Measurements from ENCODE around the gene NUP93. TPM values are rescaled to one million over a fixed set of nuclear protein-coding genes. Genes with fewer than 3 reads are reported as not detected.

NUP93 gene
- total RNA-seq, 1 experiment from 2014 or later = 165 TPM

DNA sequence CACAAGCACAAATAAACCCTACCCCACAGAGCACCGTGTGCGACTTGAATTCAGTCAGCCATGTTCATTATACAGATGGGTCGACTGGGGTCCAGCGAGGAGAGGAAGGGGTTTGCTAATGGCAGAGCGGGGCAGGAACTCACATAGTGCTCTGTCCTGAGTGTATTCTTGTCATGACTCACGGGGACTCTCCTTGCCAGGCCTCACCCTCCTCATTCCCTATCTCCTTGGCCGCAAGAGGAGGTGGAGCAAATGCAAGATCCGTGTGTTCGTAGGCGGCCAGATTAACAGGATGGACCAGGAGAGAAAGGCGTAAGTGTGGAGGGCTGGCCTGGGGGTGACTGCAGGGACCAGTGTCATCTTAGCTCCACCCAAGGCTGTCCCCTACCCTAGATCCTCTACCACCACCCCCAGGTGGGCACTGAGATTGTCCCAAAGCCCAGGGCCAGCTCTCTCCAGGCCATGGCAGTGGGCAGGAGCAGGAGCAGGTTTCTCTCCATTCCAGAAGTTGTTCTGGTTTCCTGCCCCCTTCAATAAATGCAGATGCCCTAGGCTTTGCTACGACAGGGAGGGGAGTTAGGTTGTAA is 164.5 kb downstream of the NUP93 start:
- Histone ChIP-seq H3K23ac (ENCODE audit: insufficient read length, low read depth, low read length) (no peak overlapping the region), H2BK20ac (ENCODE audit: low read depth, low read length, poor library complexity, severe bottlenecking) (no peak overlapping the region), H3K4me1 (ENCODE audit: insufficient read depth, low read length) (no peaks in the 10 kb centered on the region), H3K79me1 (ENCODE audit: insufficient read depth, low read depth, low read length, poor library complexity, severe bottlenecking) (no peaks in the 10 kb centered on the region), H4K91ac (ENCODE audit: insufficient read length, low read depth, low read length) (no peak overlapping the region), H3K23me2 (ENCODE audit: insufficient read length, low read depth, low read length, poor library complexity, severe bottlenecking) (no peaks in the 10 kb centered on the region), H3K9ac (ENCODE audit: extremely low read depth, insufficient read length, low read length) (no peak overlapping the region), H3K14ac (ENCODE audit: insufficient read depth, low read length) (peak overlapping the region; percentile 22; the same call in 1 of the 2 replicates), H4K20me1 (ENCODE audit: control insufficient read depth, insufficient read depth, insufficient read length) (no peaks in the 10 kb centered on the region), H3K18ac (ENCODE audit: insufficient read length, low read depth, low read length) (no peak overlapping the region), H2AFZ (ENCODE audit: low read length) (no peak overlapping the region), H3K56ac (ENCODE audit: insufficient read length, low read depth, low read length) (no peak overlapping the region), H3K9me3 (ENCODE audit: control insufficient read depth, low read depth, low read length) (no peaks in the 10 kb centered on the region), H3K79me2 (ENCODE audit: insufficient read depth, low read length) (0 out of 2 replicates have a peak, but pooled peaks cover 1% of the 10 kb centered on the region), H3K27ac (ENCODE audit: insufficient read length, low read depth, low read length) (no peak overlapping the region), H2BK5ac (ENCODE audit: insufficient read length, low read length) (no peak overlapping the region), H2BK15ac (ENCODE audit: low read depth, low read length) (no peak overlapping the region), H2BK12ac (ENCODE audit: insufficient read length, low read depth, low read length) (no peak overlapping the region), H2AK5ac (ENCODE audit: insufficient read length, low read length) (no peak overlapping the region), H3T11ph (ENCODE audit: low read length) (no peak overlapping the region), H3K4me2 (ENCODE audit: insufficient read depth, insufficient read length, low read length) (no peak overlapping the region), H4K8ac (replicated peaks; ENCODE audit: insufficient read length, low read depth, low read length) (no peak overlapping the region), H3K27me3 (ENCODE audit: insufficient read depth, low read length) (no peaks in the 10 kb centered on the region), H3K4ac (ENCODE audit: low read depth, low read length) (no peak overlapping the region), H2BK120ac (ENCODE audit: low read depth, low read length, poor library complexity, severe bottlenecking) (no peak overlapping the region), H4K5ac (ENCODE audit: insufficient read length, low read depth, low read length) (no peak overlapping the region)
- no CpG with 5 or more reads among the region's 12 CpGs for WGBS (ENCODE audit: extremely low coverage, insufficient read length, low lambda C conversion rate)
- Mint-ChIP-seq H3K27me3 (ENCODE audit: low read depth) (peaks cover 1% of the 10 kb centered on the region; the same call in 1 of the 2 replicates), H3K27ac (peak overlapping the region in 1 of 3 experiments; percentile 24; a peak in 1 of 7 replicates), H3K36me3 (ENCODE audit: insufficient read depth in 1 of 3, low read depth in 3 of 3) (no peaks in the 10 kb centered on the region), H3K9me3 (no peaks in the 10 kb centered on the region), H3K4me3 (no peak overlapping the region), H3K4me1 (no peaks in the 10 kb centered on the region)
- no peak for DNase-seq
- no peak for TF ChIP-seq CTCF (conservative IDR thresholded peaks at IDR 0.05)

Data from H9 (cell line).